ENCODE measurements around the gene CLVS2.

CLVS2 gene, protein sequence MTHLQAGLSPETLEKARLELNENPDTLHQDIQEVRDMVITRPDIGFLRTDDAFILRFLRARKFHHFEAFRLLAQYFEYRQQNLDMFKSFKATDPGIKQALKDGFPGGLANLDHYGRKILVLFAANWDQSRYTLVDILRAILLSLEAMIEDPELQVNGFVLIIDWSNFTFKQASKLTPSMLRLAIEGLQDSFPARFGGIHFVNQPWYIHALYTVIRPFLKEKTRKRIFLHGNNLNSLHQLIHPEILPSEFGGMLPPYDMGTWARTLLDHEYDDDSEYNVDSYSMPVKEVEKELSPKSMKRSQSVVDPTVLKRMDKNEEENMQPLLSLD

DNA sequence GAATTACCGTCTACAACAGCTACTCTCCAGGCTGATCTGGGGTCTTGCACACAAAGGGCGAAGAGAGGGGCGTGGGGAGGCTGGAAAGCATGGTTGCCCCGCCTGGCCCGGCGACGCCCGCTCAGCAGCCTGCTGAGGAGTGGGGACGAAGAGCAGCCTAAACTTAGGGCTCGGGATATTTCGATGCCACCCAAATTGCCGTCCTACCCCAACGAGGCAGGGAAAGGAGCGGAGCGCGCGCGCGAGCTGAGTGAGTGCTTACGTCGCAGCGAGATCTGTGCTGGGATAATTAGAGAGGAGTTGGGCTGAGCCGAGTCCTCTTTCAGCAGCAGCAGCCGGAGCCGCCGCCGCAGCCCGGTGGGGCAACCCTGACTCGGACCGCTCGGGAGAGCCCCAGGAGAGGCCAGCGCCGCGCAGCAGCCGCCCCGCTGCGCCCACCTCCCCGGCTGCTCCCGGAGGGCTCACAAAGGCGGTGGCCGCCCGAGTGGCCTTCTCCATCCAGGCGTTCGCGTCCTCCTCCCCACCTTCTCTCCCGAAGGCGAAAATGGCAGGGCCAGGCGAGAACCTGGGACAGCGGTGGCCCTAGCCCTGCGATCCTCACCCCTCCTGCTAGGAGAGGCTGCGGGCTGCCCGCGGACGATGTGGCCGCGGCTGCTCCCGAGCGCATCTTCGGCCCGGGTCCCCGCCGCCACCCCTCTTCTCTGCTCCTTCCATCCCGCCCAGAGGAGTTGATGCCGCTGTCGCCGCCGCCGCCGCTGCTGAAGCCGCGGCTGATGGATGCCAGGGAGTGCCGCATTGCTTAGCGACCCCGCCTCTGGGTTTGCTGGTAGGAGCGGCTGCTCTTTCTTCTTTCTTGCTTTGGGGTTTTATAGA lies at the start of gene CLVS2:
Gene CLVS2, plus strand, starts transcription at position 315 of the 873 bp plus-strand sequence. CDS start 1,543 bp downstream, outside the sequence.
- DNase-seq: no peak
- H3K36me3 ChIP-seq: no peaks in the 10 kb centered on the region
- peaks cover 0 to 14% (median 10%) of the 10 kb centered on the region in 4 donors for H3K4me1 ChIP-seq
- intact Hi-C loops (cut with DNase I; ENCODE audit: low total_unique reads): no loop called here
- H3K27me3 ChIP-seq: peaks cover 0 to 37% of the 10 kb centered on the region in 2 donors
- no peak within 1 kb of the TSS for H3K27ac ChIP-seq
- no peaks in the 10 kb centered on the region for H3K9me3 ChIP-seq
- H3K4me3 ChIP-seq: peak within 1 kb of the TSS; percentile 41 to 43
- TF ChIP-seq, protein P1, sequence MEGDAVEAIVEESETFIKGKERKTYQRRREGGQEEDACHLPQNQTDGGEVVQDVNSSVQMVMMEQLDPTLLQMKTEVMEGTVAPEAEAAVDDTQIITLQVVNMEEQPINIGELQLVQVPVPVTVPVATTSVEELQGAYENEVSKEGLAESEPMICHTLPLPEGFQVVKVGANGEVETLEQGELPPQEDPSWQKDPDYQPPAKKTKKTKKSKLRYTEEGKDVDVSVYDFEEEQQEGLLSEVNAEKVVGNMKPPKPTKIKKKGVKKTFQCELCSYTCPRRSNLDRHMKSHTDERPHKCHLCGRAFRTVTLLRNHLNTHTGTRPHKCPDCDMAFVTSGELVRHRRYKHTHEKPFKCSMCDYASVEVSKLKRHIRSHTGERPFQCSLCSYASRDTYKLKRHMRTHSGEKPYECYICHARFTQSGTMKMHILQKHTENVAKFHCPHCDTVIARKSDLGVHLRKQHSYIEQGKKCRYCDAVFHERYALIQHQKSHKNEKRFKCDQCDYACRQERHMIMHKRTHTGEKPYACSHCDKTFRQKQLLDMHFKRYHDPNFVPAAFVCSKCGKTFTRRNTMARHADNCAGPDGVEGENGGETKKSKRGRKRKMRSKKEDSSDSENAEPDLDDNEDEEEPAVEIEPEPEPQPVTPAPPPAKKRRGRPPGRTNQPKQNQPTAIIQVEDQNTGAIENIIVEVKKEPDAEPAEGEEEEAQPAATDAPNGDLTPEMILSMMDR (IDR thresholded peaks at IDR 0.05): no peak

DNA sequence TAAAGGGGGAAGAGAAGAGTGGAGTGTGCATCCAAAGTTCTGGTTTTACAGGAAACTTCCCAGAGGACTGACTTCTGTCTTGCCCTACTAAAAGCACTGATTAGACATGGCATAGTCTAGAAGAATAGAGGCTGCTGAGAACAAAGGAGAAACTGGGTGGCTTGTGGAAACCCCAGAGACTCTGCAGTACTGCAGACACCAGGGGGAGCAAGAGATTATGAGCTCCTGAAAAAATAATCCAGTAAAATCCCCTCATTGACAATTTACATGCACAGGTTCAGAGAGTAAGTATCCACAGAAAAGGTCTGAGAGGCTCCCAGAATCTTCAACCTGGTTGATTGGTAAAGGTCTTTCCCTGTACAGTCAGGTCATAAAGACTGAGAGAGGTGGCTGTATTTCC lies 48.7 kb upstream of the CLVS2 start:
- TF ChIP-seq, protein P1 (IDR thresholded peaks at IDR 0.05): no peak
- H3K27ac ChIP-seq: no peak overlapping the region
- no peaks in the 10 kb centered on the region for H3K27me3 ChIP-seq
- H3K4me3 ChIP-seq: no peak overlapping the region
- intact Hi-C loops (cut with DNase I; ENCODE audit: low total_unique reads): no loop called here
- no peak for DNase-seq
- H3K4me1 ChIP-seq: no peaks in the 10 kb centered on the region
- H3K36me3 ChIP-seq: no peaks in the 10 kb centered on the region
- no peaks in the 10 kb centered on the region for H3K9me3 ChIP-seq

DNA sequence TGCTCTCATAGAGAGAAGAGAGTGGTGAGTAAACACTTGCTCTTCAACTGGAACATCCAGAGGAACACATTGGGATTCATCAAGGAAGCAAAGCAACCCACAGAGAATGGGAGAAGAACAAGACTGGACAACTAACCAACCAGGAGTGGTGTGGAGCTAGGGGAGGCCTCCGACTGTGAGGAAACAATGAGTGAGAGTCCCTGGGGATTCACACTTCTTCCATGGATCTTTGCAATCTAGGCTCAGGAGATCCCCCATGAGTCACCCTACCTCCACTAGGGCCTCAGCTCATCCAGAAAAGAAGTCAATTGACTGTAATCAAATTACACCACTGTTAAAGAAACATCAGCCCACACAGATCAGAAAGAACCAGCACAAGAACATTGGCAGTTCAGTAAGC lies 42.3 kb upstream of the CLVS2 start:
- Histone ChIP-seq H3K27ac (no peak overlapping the region), H3K27me3 (no peaks in the 10 kb centered on the region), H3K36me3 (no peaks in the 10 kb centered on the region), H3K4me3 (no peak overlapping the region), H3K4me1 (no peaks in the 10 kb centered on the region), H3K9me3 (peaks cover 0 to 8% (median 0%) of the 10 kb centered on the region in 3 donors)
- intact Hi-C loops (cut with DNase I; ENCODE audit: low total_unique reads): no loop called here
- TF ChIP-seq, protein P1 (IDR thresholded peaks at IDR 0.05): no peak
- no peak for DNase-seq

DNA sequence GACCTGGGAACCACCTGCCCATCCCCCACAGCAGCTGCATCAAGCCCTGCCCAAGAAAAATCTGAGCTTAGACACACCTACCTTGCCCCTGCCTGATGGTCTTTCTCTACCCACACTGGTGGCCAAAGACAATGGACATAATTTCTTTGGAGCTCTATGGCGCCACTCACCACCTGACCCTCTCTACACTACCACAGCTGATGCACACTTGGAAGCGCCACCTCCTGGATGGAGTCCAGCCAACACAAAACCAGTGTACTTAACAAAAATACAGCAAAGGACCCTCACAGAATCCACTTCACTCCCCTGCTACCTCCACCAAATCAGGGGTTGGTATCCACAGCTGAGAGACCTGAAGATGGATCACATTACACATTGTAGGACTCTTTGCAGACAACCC lies 39.7 kb upstream of the CLVS2 start:
- no peak overlapping the region for H3K4me3 ChIP-seq
- H3K27me3 ChIP-seq: no peaks in the 10 kb centered on the region
- intact Hi-C loops (cut with DNase I; ENCODE audit: low total_unique reads): no loop called here
- H3K4me1 ChIP-seq: no peaks in the 10 kb centered on the region
- no peaks in the 10 kb centered on the region for H3K36me3 ChIP-seq
- H3K27ac ChIP-seq: no peak overlapping the region
- TF ChIP-seq, protein P1 (IDR thresholded peaks at IDR 0.05): no peak
- H3K9me3 ChIP-seq: peaks cover 0 to 8% (median 0%) of the 10 kb centered on the region in 3 donors
- no peak for DNase-seq

DNA sequence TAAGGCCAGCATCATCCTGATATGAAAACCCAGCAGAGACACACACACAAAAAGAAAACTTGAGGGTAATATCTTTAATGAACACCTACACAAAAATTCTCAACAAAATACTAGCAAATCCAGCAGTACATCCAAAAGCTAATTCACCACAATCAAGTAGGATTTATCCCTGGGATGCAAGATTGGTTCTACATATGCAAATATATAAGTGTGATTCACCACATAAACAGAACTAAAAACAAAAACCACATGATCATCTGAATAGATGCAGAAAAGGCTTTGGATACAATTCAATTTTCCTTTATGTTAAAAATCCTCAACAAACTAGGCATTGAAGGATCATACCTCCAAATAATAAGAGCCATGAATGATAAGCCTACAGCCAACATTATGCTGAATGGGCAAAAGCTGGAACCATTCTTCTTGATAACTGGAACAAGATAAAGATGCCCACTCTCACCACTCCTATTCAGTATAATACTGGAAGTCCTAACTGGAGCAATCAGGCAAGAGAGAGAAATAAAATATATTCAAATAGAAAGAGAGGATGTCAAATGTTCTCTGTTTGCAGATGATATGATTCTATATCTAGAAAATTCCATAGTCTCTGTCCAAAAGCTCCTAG lies 33.9 kb upstream of the CLVS2 start:
- TF ChIP-seq, protein P1 (IDR thresholded peaks at IDR 0.05): no peak
- Histone ChIP-seq H3K36me3 (no peaks in the 10 kb centered on the region), H3K4me1 (no peaks in the 10 kb centered on the region), H3K27ac (no peak overlapping the region), H3K4me3 (no peak overlapping the region), H3K27me3 (no peaks in the 10 kb centered on the region), H3K9me3 (peaks cover 0 to 6% (median 3%) of the 10 kb centered on the region in 3 donors)
- no peak for DNase-seq
- intact Hi-C loops (cut with DNase I; ENCODE audit: low total_unique reads): no loop called here
